Nephron progenitor cell (in vitro differentiated cells): Measurements from ENCODE around the gene KCTD17.

Source experiments
- DNase-seq: peaks from one replicate; pipeline ENCODE4 v3.0.0; 2021
- H3K27ac Mint-ChIP-seq: 2 replicates; pipeline ENCODE4 v1.8.0; 2021; ENCODE audit warnings: mild to moderate bottlenecking, moderate library complexity, mixed read lengths
- H3K27me3 Mint-ChIP-seq: 2 replicates; pipeline ENCODE4 v1.8.0; 2021; ENCODE audit warnings: mild to moderate bottlenecking, low read depth, mixed read lengths; ENCODE audit not compliant: poor library complexity
- H3K36me3 Mint-ChIP-seq: 2 replicates; pipeline ENCODE4 v1.8.0; 2021; ENCODE audit warnings: low read depth, mixed read lengths
- H3K4me1 Mint-ChIP-seq: 2 replicates; pipeline ENCODE4 v1.8.0; 2021; ENCODE audit warnings: mixed read lengths
- H3K4me3 Mint-ChIP-seq: 2 replicates; pipeline ENCODE4 v1.8.0; 2021; ENCODE audit warnings: mild to moderate bottlenecking, moderate library complexity, mixed read lengths
- H3K9me3 Mint-ChIP-seq: 2 replicates; pipeline ENCODE4 v1.8.0; 2021; ENCODE audit warnings: mild to moderate bottlenecking, moderate library complexity, mixed read lengths
- CTCF ChIP-seq: fragments of 200-600 bp; sonication (generic); IDR thresholded peaks from 2 replicates; pipeline ENCODE4 v1.5.0; 2021; ENCODE audit warnings: antibody characterized with exemption

KCTD17 gene

GRCh38 chr22:37043209-37043827, 8.2 kb upstream of the KCTD17 start:
- no peaks in the 10 kb centered on the region for H3K36me3 Mint-ChIP-seq
- no peak overlapping the region for H3K27ac Mint-ChIP-seq
- DNase-seq: no peak
- TF ChIP-seq CTCF: no peak
- peaks cover 3% of the 10 kb centered on the region for H3K27me3 Mint-ChIP-seq
- H3K4me1 Mint-ChIP-seq: peaks cover 32% of the 10 kb centered on the region
- no peak overlapping the region for H3K4me3 Mint-ChIP-seq
- H3K9me3 Mint-ChIP-seq: no peaks in the 10 kb centered on the region

- H3K4me1 Mint-ChIP-seq: peaks cover 32% of the 10 kb centered on the region
- no peak overlapping the region for H3K27ac Mint-ChIP-seq
Measured at GRCh38 chr22:37043828-37044538, 7.6 kb upstream of the KCTD17 start.

GRCh38 chr22:37044634-37045625, 6.6 kb upstream of the KCTD17 start:
- Mint-ChIP-seq H3K4me3 (no peak overlapping the region), H3K27ac (no peak overlapping the region), H3K4me1 (peaks cover 32% of the 10 kb centered on the region), H3K36me3 (no peaks in the 10 kb centered on the region), H3K27me3 (peaks cover 3% of the 10 kb centered on the region), H3K9me3 (no peaks in the 10 kb centered on the region)
- no peak for TF ChIP-seq CTCF
- no peak for DNase-seq

More at GRCh38 chr22:37043828-37044538, 7.6 kb upstream of the KCTD17 start:
- H3K36me3 Mint-ChIP-seq: no peaks in the 10 kb centered on the region
- no peak overlapping the region for H3K4me3 Mint-ChIP-seq
- H3K27me3 Mint-ChIP-seq: peaks cover 3% of the 10 kb centered on the region
- peak; percentile 64 for DNase-seq
- peak; percentile 62 for TF ChIP-seq CTCF
- H3K9me3 Mint-ChIP-seq: no peaks in the 10 kb centered on the region

- Mint-ChIP-seq H3K4me1 (peaks cover 29% of the 10 kb centered on the region), H3K27me3 (peaks cover 3% of the 10 kb centered on the region), H3K9me3 (no peaks in the 10 kb centered on the region), H3K4me3 (no peak overlapping the region), H3K36me3 (no peaks in the 10 kb centered on the region), H3K27ac (no peak overlapping the region)
- no peak for DNase-seq
- TF ChIP-seq CTCF: peak; percentile 51
Measured at GRCh38 chr22:37045958-37046357, 5.6 kb upstream of the KCTD17 start.

GRCh38 chr22:37046589-37046988, 5.0 kb upstream of the KCTD17 start:
- DNase-seq: no peak
- H3K4me1 Mint-ChIP-seq: peaks cover 28% of the 10 kb centered on the region

More at GRCh38 chr22:37046589-37046988, 5.0 kb upstream of the KCTD17 start:
- H3K27me3 Mint-ChIP-seq: peaks cover 3% of the 10 kb centered on the region
- no peaks in the 10 kb centered on the region for H3K36me3 Mint-ChIP-seq
- no peak overlapping the region for H3K27ac Mint-ChIP-seq
- H3K4me3 Mint-ChIP-seq: no peak overlapping the region
- no peak for TF ChIP-seq CTCF
- no peaks in the 10 kb centered on the region for H3K9me3 Mint-ChIP-seq
